Measurements from ENCODE around the gene CRABP2.

CRABP2 gene

DNA sequence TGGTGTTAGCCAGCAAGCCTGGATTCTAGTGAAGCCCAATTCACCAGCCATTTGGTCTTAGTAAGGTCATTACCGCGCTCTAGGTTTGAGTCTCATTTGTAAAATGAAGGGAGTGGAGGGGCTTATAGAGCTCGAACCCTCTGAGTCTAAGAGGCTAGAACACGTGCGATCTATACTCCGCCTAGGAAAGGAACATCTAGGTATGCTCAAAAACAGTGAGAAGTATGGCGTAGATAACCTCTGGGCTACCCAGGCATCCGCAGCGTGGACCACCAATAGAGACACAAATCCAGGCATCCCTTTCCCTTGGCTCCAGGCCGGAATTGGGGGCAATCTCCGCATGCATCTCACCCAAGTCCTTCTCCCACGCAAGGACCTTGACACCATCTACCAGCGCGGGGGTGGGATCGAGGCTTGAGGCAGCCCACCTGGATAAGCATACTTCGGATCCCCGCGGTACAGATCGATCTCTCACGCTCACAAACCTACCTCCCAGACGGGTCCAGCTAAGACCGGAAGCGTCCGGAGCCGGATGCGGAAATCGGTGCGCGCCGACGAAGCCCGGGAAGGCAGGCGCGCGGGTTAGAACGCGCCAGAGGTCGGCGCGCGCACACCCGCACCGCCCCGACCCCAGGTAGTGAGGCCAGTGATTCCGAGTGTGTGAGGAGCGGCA is 22.7 kb upstream of the CRABP2 start, which contains the start of gene METTL25B:
METTL25B (plus strand) TSS at position 544 of the 673 bp plus-strand sequence. CDS start 636 bp downstream, outside the sequence.
- TF ChIP-seq, protein P1, sequence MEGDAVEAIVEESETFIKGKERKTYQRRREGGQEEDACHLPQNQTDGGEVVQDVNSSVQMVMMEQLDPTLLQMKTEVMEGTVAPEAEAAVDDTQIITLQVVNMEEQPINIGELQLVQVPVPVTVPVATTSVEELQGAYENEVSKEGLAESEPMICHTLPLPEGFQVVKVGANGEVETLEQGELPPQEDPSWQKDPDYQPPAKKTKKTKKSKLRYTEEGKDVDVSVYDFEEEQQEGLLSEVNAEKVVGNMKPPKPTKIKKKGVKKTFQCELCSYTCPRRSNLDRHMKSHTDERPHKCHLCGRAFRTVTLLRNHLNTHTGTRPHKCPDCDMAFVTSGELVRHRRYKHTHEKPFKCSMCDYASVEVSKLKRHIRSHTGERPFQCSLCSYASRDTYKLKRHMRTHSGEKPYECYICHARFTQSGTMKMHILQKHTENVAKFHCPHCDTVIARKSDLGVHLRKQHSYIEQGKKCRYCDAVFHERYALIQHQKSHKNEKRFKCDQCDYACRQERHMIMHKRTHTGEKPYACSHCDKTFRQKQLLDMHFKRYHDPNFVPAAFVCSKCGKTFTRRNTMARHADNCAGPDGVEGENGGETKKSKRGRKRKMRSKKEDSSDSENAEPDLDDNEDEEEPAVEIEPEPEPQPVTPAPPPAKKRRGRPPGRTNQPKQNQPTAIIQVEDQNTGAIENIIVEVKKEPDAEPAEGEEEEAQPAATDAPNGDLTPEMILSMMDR (IDR thresholded peaks at IDR 0.05; ENCODE audit: low read depth, low read length), result no peak

DNA sequence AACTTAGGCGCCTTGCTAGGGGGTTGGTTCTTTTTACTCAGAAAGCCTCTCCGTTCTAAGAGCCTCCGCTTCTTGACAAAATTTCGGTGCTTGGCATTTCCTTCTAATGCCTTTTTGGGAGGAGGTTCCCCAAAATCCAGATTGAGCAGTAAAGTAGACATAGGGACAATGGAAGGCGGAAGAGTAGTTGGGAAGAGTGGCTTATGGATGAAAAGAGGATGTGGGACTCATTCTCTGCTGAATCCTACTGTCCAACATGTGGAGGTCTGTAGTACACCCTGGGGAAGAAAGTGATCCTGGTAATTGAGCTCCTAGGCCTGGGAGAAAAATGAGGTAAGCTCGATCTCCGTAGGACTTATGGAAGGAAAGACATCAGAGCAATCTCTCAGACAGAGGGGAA is 22.1 kb upstream of the CRABP2 start:
- TF ChIP-seq, protein P1 (IDR thresholded peaks at IDR 0.05; ENCODE audit: low read depth, low read length), result no peak
- peak overlapping the region; percentile 85 for H3K4me3 ChIP-seq (ENCODE audit: low read depth, low read length)

More for the DNA sequence above, 22.7 kb upstream of the CRABP2 start, which contains the start of gene METTL25B:
- peak within 1 kb of the TSS; percentile 85 for H3K4me3 ChIP-seq (ENCODE audit: low read depth, low read length)

DNA sequence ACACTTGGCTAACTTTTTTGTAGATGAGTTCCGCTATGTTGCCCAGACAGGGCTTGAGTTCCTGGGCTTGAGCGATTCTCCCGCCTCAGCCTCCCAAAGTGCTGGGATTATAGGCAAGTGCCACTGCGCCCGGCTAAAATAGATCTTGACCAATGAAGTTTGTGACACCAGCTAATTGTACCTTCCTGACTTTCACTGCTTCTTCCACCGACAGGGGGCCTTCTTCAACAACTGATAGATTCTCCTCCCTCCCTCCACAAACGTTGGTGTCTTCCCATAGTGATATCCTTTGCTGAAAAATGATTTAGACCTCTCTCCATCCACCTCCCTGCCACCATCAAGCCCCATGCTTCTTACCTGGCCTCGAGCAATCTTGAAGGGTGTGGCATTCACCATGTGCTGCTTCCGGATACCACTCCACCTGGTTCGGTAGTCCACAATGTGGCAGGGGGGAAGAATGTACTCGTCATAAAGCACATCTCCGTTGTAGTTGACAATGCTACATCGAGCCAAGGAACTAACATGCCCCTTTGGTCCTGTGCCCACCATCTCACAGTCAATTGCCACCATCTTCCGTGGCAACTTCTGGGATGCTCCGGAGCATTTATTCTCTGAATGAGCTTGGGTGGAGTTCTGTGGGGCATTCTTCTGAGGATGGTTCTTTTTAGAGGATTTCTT is 21.3 kb upstream of the CRABP2 start:
- H3K4me3 ChIP-seq (ENCODE audit: low read depth, low read length), result peak overlapping the region; percentile 85
- TF ChIP-seq, protein P1 (IDR thresholded peaks at IDR 0.05; ENCODE audit: low read depth, low read length), result peak; percentile 49

DNA sequence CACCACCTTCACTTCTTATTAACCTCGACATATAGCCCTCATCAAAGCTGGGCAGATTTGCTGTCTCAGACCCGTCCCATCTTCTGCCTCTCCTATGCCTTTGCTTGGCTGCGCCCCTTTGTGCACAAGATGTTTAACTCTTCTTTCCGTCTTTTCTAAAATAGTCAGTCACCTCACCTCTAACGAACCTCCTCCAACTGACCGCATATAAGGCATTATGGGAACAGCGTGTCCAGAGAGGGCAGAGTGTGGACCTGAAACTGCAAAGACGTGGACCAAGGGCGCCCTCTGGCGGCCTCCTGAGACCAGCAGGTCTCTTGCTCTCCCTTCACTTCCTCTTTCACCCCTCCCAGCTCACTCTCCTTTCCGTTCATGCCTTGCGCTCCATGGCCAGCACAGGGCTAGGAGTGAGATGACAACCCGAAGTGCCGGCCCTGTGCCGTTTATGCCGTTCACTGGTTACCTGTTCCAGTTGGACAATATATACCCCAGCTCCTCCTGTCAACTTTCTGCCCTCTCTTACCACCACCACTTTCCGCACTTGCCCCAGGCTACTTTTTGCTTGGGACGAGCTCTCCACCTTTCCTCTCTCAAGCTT is 20.4 kb upstream of the CRABP2 start:
- TF ChIP-seq, protein P1 (IDR thresholded peaks at IDR 0.05; ENCODE audit: low read depth, low read length), result peak; percentile 89
- peak overlapping the region; percentile 52 for H3K4me3 ChIP-seq (ENCODE audit: low read depth, low read length)

DNA sequence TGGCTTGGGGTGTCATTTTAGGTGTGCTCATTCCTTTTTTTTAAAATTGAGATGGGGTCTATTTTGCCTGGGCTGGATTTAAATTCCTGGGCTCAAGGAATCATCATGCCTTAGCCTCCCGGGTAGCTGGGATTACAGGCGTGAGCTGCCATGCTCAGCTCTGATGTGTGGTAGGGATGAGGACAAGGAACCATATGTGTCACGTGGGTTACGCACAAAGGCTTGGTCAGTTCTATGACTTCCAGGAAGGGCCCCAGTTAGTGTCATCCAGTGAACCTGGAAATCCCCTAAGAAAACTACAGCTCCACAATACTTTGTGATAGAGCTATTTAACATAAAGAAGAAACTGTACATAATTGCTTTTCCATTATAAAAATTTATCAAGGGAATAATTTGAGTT is 16.2 kb upstream of the CRABP2 start:
- TF ChIP-seq, protein P1 (IDR thresholded peaks at IDR 0.05; ENCODE audit: low read depth, low read length), result no peak
- no peak overlapping the region for H3K4me3 ChIP-seq (ENCODE audit: low read depth, low read length)

DNA sequence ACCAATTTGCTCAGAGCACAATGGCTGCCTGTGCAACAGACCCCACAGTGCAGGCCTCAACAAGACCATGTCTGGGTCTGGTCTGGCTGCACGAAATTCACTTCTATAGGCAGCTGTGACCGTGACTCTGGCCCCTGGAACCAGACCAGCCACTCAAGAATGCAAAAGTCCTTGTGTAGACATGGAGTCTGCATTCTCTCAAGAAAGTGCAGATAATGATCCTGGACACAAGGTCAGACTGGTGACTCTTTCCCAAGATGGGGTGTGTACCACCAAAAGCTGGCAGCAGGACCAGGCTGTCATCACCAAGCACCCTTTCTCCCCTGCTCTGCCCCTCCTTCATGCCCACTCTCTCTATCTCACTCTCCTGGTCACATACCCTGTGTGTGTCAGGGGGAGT is 15.7 kb upstream of the CRABP2 start:
- TF ChIP-seq, protein P1 (IDR thresholded peaks at IDR 0.05; ENCODE audit: low read depth, low read length), result no peak
- no peak overlapping the region for H3K4me3 ChIP-seq (ENCODE audit: low read depth, low read length)

DNA sequence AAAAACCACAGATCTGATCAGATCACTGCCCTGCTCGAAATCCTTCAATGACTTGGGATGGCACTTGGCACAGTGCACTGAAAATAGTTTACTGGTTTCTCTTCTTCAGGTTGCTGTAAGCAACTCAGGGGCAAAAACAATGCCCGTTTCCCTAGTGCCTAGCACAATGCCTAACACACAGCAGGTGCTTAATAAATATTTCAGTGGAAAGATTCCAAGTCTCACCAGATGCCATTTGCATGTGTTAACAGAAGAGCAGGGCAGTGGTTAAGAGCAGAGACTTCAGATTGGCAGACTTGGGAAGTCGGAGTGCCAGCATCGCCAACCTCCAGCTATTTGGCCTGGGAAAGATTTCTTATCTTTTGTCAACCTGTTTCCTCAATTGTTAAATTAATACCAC is 12.0 kb upstream of the CRABP2 start:
- TF ChIP-seq, protein P1 (IDR thresholded peaks at IDR 0.05; ENCODE audit: low read depth, low read length), result no peak
- H3K4me3 ChIP-seq (ENCODE audit: low read depth, low read length), result no peak overlapping the region

Data from WI38 (cell line).